CD8-positive, alpha-beta memory T cell (primary cell): ENCODE results near the gene CCDC158. TPM values are rescaled to one million over a fixed set of nuclear protein-coding genes. Genes with fewer than 3 reads are reported as not detected.

Experiments used
- CTCF ChIA-PET: fragments of 350-600 bp; sonication (Branson Sonifier 250); formaldehyde crosslinking; loops from one replicate; lab custom pipeline; 2021; ENCODE audit warnings: antibody characterized with exemption; lab: Charles Lee
- POLR2A ChIA-PET: fragments of 350-600 bp; sonication (Branson Sonifier 250); formaldehyde crosslinking; loops from one replicate; lab custom pipeline; 2021; ENCODE audit warnings: antibody characterized with exemption; lab: Charles Lee
- DNase-seq, 5 donors: peaks; one replicate each; pipeline versions ENCODE4 v3.0.0 to v3.0.0-alpha.2; 2020 to 2022; ENCODE audit warnings: mixed read lengths in 1 of 5
- H3K27ac ChIP-seq: one replicate; pipeline ENCODE4 v1.7.0; 2013; ENCODE audit warnings: low read depth, mild to moderate bottlenecking, low read length, moderate library complexity
- H3K27me3 ChIP-seq: 2 replicates; pipeline ENCODE4 v1.7.0; 2013; ENCODE audit warnings: low read length, mild to moderate bottlenecking; ENCODE audit not compliant: insufficient read depth, poor library complexity, severe bottlenecking
- H3K36me3 ChIP-seq: 2 replicates; pipeline ENCODE4 v1.7.0; 2013; ENCODE audit warnings: mild to moderate bottlenecking, low read length, moderate library complexity; ENCODE audit not compliant: insufficient read depth
- H3K4me1 ChIP-seq: 2 replicates; pipeline ENCODE4 v1.7.0; 2013; ENCODE audit warnings: mild to moderate bottlenecking, low read length, moderate library complexity; ENCODE audit not compliant: insufficient read depth
- H3K4me3 ChIP-seq: 2 replicates; pipeline ENCODE4 v1.7.0; 2013; ENCODE audit warnings: mild to moderate bottlenecking, low read length
- H3K9me3 ChIP-seq: 2 replicates; pipeline ENCODE4 v1.7.0; 2013; ENCODE audit warnings: mild to moderate bottlenecking, low read length
- H3K27ac Mint-ChIP-seq, 8 donors: one replicate each; pipeline ENCODE4 v1.8.0; 2020 to 2021; ENCODE audit warnings: mixed read lengths in 8 of 8, mild to moderate bottlenecking in 6 of 8, inconsistent platforms in 3 of 8, moderate library complexity in 3 of 8
- H3K27me3 Mint-ChIP-seq, 2 donors: one replicate each; pipeline ENCODE4 v1.8.0; 2020 to 2021; ENCODE audit warnings: mixed read lengths in 2 of 2, mild to moderate bottlenecking in 1 of 2, moderate library complexity in 1 of 2
- H3K36me3 Mint-ChIP-seq, 3 donors: one replicate each; pipeline ENCODE4 v1.8.0; 2020 to 2021; ENCODE audit warnings: mixed read lengths in 3 of 3, inconsistent platforms in 1 of 3, mild to moderate bottlenecking in 1 of 3
- H3K4me1 Mint-ChIP-seq, 3 donors: one replicate each; pipeline ENCODE4 v1.8.0; 2020 to 2021; ENCODE audit warnings: mixed read lengths in 3 of 3, inconsistent platforms in 1 of 3, mild to moderate bottlenecking in 1 of 3
- H3K4me3 Mint-ChIP-seq, 7 donors: one replicate each; pipeline ENCODE4 v1.8.0; 2020 to 2021; ENCODE audit warnings: mixed read lengths in 7 of 7, mild to moderate bottlenecking in 6 of 7, moderate library complexity in 4 of 7, inconsistent platforms in 2 of 7
- H3K9me3 Mint-ChIP-seq, 5 donors: one replicate each; pipeline ENCODE4 v1.8.0; 2020 to 2022; ENCODE audit warnings: mixed read lengths in 5 of 5, mild to moderate bottlenecking in 3 of 5, moderate library complexity in 2 of 5, inconsistent platforms in 1 of 5
- polyA plus RNA-seq: library from polyadenylated mRNA; unstranded; fragments of 300-500 nt; fragmentation: Illumina TruSeq; gene quantifications from one replicate; pipeline ENCODE4 v1.2.3, GENCODE V29; 2021
- total RNA-seq, 2 experiments: library from RNA; stranded (reverse); gene quantifications; one replicate each; pipeline ENCODE4 v1.2.3, GENCODE V29; 2021

Gene CCDC158
- total and polyA plus RNA-seq, 3 experiments from 2014 or later = not detected

DNA sequence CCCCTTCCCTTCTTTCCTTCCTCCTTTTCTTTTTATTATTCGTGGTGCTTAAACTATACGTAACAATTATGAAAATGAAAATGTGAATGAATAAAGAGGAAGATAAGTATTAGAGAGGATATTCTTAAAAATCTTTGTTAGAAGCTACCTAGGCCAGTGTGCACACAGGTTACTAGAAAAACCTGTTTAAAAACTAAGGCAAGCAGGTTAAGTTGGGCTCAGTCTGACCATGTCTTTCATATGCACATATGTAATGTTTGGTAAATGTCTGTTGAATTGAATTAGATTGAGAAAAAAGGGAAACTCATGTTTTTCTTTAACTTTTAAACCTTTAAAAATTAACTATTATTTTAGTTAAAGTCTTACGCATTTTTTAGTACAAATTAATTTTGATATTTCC lies 21.9 kb upstream of the CCDC158 start:
- Histone ChIP-seq H3K27me3 (no peaks in the 10 kb centered on the region), H3K9me3 (no peaks in the 10 kb centered on the region), H3K36me3 (no peaks in the 10 kb centered on the region), H3K27ac (no peak overlapping the region), H3K4me3 (no peak overlapping the region), H3K4me1 (no peaks in the 10 kb centered on the region)
- peaks cover 0 to 2% (median 0%) of the 10 kb centered on the region in 3 donors for H3K36me3 Mint-ChIP-seq
- H3K4me1 Mint-ChIP-seq = no peaks in the 10 kb centered on the region
- peaks cover 0 to 4% (median 0%) of the 10 kb centered on the region in 5 donors for H3K9me3 Mint-ChIP-seq
- ChIA-PET POLR2A (no interaction called here), CTCF (no interaction called here)
- no peak overlapping the region for H3K27ac Mint-ChIP-seq
- H3K27me3 Mint-ChIP-seq = peaks cover 6 to 25% of the 10 kb centered on the region in 2 donors
- DNase-seq = no peak
- H3K4me3 Mint-ChIP-seq = no peak overlapping the region

GRCh38 chr4:76441881-76442280 lies 20.9 kb upstream of the CCDC158 start:
- Histone ChIP-seq H3K4me1 (no peaks in the 10 kb centered on the region), H3K36me3 (no peaks in the 10 kb centered on the region), H3K4me3 (no peak overlapping the region), H3K27me3 (peaks cover 5% of the 10 kb centered on the region), H3K27ac (no peak overlapping the region), H3K9me3 (no peaks in the 10 kb centered on the region)
- Mint-ChIP-seq H3K27me3 (peaks cover 11 to 33% of the 10 kb centered on the region in 2 donors), H3K9me3 (peaks cover 0 to 4% (median 0%) of the 10 kb centered on the region in 5 donors), H3K36me3 (peaks cover 0 to 2% (median 0%) of the 10 kb centered on the region in 3 donors), H3K4me1 (no peaks in the 10 kb centered on the region), H3K4me3 (no peak overlapping the region), H3K27ac (peak overlapping the region in 1 of 8 donors; percentile 58)
- ChIA-PET CTCF (no interaction called here), POLR2A (no interaction called here)
- no peak for DNase-seq

DNA sequence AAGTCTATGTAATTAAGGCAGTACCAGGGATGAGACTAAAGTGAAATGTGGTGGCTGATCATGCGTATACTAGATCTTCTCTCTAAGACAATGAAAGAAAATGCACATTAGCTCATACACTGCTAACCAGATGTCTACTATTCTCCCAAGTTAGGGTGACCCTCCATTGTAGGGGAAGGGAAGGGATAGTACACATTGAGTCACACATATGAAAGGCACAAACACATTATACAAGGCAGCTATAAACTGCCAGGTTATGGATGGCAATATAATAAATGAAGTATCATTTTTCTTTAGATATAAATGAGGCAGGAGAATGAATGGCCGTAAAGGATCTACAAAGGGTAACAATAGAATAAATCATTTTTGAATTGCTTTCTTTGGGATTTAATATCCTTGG lies 18.6 kb upstream of the CCDC158 start:
- DNase-seq = no peak
- CTCF ChIA-PET = interaction anchor here (1.1 kb wide), 1 partner anchor 26 kb away, joined by 3 read pairs; no protein-coding TSS in a partner anchor
- Mint-ChIP-seq H3K9me3 (peaks cover 0 to 4% (median 0%) of the 10 kb centered on the region in 5 donors), H3K4me3 (no peak overlapping the region), H3K27me3 (peaks cover 18 to 47% of the 10 kb centered on the region in 2 donors), H3K27ac (no peak overlapping the region), H3K4me1 (peaks cover 0 to 1% (median 0%) of the 10 kb centered on the region in 3 donors), H3K36me3 (peaks cover 0 to 2% (median 0%) of the 10 kb centered on the region in 3 donors)
- H3K36me3 ChIP-seq = no peaks in the 10 kb centered on the region
- H3K27ac ChIP-seq = no peak overlapping the region
- no peaks in the 10 kb centered on the region for H3K9me3 ChIP-seq
- POLR2A ChIA-PET = no interaction called here
- no peaks in the 10 kb centered on the region for H3K4me1 ChIP-seq
- H3K4me3 ChIP-seq = no peak overlapping the region
- H3K27me3 ChIP-seq = peaks cover 5% of the 10 kb centered on the region

DNA sequence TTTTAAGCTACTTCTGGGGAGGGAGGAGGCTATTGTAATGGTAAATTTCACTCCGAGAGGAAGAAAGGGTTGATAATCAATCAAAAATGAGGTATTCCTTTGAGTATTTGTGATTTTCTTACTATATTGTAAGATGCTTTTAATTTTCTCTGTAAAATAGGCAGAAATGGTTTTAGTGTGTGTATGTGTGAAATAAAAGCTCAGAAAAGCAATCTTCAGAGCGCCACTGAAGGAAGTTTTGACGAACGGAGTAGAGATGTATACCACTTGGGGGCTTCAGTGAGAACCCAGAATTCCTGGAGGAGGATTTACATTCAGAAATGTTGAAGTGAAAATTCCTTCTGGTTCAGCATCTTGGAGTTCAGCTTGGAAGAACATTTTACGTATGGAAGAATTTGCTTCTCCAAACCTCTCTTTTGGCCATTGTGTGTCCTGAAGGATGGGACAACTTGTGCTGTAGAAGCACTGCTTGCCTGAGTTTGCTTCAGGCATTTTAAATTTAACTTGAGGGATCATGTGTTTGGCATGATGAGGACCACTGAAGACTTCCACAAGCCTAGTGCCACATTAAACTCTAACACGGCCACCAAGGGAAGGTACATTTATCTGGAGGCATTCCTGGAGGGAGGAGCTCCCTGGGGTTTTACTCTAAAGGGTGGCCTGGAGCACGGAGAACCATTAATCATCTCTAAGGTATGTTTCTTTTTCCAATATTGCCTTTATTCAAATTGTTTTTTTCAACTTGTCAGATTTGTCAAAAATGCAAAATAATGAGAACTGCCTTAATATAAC lies 14.8 kb upstream of the CCDC158 start:
- peaks cover 0 to 1% (median 0%) of the 10 kb centered on the region in 3 donors for H3K4me1 Mint-ChIP-seq
- CTCF ChIA-PET = no interaction called here

DNA sequence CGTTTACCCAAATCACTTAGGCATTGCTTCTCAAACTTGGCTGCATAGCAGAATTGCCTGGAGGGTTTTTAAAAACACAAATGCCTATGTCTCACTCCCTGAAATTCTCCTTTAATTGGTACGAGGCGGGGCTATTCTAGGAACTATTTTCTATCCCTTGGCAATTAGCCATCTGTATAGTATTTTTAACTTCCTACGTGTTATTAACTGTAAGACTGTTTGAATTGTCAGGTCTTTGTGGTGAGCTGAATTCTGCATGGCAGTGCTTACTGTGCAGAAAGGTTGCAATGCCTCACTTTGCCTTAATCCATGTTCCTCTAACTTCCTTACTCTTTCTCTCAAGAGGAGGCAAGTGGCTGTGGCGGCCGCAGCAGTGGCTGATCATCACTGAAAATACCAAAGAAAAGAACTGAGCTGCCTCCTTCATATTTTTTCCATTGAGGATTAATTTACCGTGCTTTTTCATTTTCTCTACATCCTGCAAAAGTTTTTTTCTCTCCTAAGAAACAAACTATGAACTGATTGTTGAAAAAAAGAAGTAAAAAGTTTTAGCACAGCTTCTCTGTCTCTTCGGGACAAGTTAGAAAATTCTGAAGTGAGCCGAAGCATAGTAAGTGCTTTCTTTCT lies 14.1 kb upstream of the CCDC158 start, which contains the start of gene SHROOM3:
TSS of gene SHROOM3 (plus strand) at position 329 of the 627 bp plus-strand sequence. CDS start 824 bp downstream, outside the sequence.
- Histone ChIP-seq H3K4me3 (no peak within 1 kb of the TSS), H3K27me3 (peaks cover 5% of the 10 kb centered on the region), H3K9me3 (no peaks in the 10 kb centered on the region), H3K27ac (no peak within 1 kb of the TSS), H3K4me1 (no peaks in the 10 kb centered on the region), H3K36me3 (no peaks in the 10 kb centered on the region)
- ChIA-PET CTCF (no interaction called here), POLR2A (no interaction called here)
- H3K36me3 Mint-ChIP-seq = no peaks in the 10 kb centered on the region
- no peak within 1 kb of the TSS for H3K4me3 Mint-ChIP-seq
- H3K27me3 Mint-ChIP-seq = peaks cover 15 to 48% of the 10 kb centered on the region in 2 donors
- H3K27ac Mint-ChIP-seq = peak within 1 kb of the TSS in 1 of 8 donors; percentile 8
- H3K4me1 Mint-ChIP-seq = peaks cover 0 to 1% (median 0%) of the 10 kb centered on the region in 3 donors
- DNase-seq = no peak
- peaks cover 0 to 4% (median 0%) of the 10 kb centered on the region in 5 donors for H3K9me3 Mint-ChIP-seq

More for the DNA sequence above, 14.8 kb upstream of the CCDC158 start:
- Histone ChIP-seq H3K36me3 (no peaks in the 10 kb centered on the region), H3K27me3 (peaks cover 5% of the 10 kb centered on the region), H3K4me1 (no peaks in the 10 kb centered on the region), H3K4me3 (no peak overlapping the region), H3K27ac (no peak overlapping the region), H3K9me3 (no peaks in the 10 kb centered on the region)
- Mint-ChIP-seq H3K27me3 (peaks cover 15 to 51% of the 10 kb centered on the region in 2 donors), H3K4me3 (no peak overlapping the region), H3K36me3 (no peaks in the 10 kb centered on the region), H3K9me3 (peaks cover 0 to 4% (median 0%) of the 10 kb centered on the region in 5 donors), H3K27ac (no peak overlapping the region)
- POLR2A ChIA-PET = no interaction called here
- DNase-seq = no peak

- Histone ChIP-seq H3K27ac (no peak overlapping the region), H3K4me1 (no peaks in the 10 kb centered on the region), H3K36me3 (no peaks in the 10 kb centered on the region), H3K9me3 (no peaks in the 10 kb centered on the region), H3K4me3 (no peak overlapping the region), H3K27me3 (no peaks in the 10 kb centered on the region)
- no peaks in the 10 kb centered on the region for H3K9me3 Mint-ChIP-seq
- no peak overlapping the region for H3K27ac Mint-ChIP-seq
- POLR2A ChIA-PET = no interaction called here
- H3K36me3 Mint-ChIP-seq = no peaks in the 10 kb centered on the region
- peaks cover 0 to 1% (median 0%) of the 10 kb centered on the region in 3 donors for H3K4me1 Mint-ChIP-seq
- CTCF ChIA-PET = interaction anchor here (0.7 to 1.3 kb wide), 6 partner anchors 13 to 988 kb away, joined by 3 to 5 read pairs (median 3); no protein-coding TSS in a partner anchor
- peaks cover 11 to 26% of the 10 kb centered on the region in 2 donors for H3K27me3 Mint-ChIP-seq
- H3K4me3 Mint-ChIP-seq = no peak overlapping the region
- DNase-seq = peak in 1 of 5 donors; percentile 17
These were observed 9.8 kb upstream of the CCDC158 start for GRCh38 chr4:76430519-76431388.

GRCh38 chr4:76429636-76430035 lies 8.7 kb upstream of the CCDC158 start:
- Histone ChIP-seq H3K4me1 (no peaks in the 10 kb centered on the region), H3K4me3 (no peak overlapping the region), H3K9me3 (no peaks in the 10 kb centered on the region), H3K27ac (no peak overlapping the region), H3K27me3 (no peaks in the 10 kb centered on the region), H3K36me3 (no peaks in the 10 kb centered on the region)
- Mint-ChIP-seq H3K9me3 (no peaks in the 10 kb centered on the region), H3K4me1 (no peaks in the 10 kb centered on the region), H3K27ac (no peak overlapping the region), H3K27me3 (peaks cover 4 to 20% of the 10 kb centered on the region in 2 donors), H3K4me3 (no peak overlapping the region), H3K36me3 (no peaks in the 10 kb centered on the region)
- ChIA-PET CTCF (interaction anchor here (1.0 to 1.3 kb wide), 2 partner anchors 11 to 27 kb away, joined by 3 read pairs; no protein-coding TSS in a partner anchor), POLR2A (no interaction called here)
- no peak for DNase-seq
